ENCODE results near the gene PCNA. TPM values are rescaled to one million over a fixed set of nuclear protein-coding genes. Genes with fewer than 3 reads are reported as not detected.

PCNA gene
- total RNA-seq: 24.6 TPM
- long read RNA-seq, transcript PCNA-202 (7 exons, 1,359 nt): minor isoform, 16 of 56 reads
- long read RNA-seq, transcript PCNA-201 (6 exons, 1,344 nt): major isoform, 35 of 56 reads
- long read RNA-seq, partial matches to known transcripts: 3 of 56 reads
- long read RNA-seq, other reads (novel, unspliced or antisense): 2 of 56 reads

DNA sequence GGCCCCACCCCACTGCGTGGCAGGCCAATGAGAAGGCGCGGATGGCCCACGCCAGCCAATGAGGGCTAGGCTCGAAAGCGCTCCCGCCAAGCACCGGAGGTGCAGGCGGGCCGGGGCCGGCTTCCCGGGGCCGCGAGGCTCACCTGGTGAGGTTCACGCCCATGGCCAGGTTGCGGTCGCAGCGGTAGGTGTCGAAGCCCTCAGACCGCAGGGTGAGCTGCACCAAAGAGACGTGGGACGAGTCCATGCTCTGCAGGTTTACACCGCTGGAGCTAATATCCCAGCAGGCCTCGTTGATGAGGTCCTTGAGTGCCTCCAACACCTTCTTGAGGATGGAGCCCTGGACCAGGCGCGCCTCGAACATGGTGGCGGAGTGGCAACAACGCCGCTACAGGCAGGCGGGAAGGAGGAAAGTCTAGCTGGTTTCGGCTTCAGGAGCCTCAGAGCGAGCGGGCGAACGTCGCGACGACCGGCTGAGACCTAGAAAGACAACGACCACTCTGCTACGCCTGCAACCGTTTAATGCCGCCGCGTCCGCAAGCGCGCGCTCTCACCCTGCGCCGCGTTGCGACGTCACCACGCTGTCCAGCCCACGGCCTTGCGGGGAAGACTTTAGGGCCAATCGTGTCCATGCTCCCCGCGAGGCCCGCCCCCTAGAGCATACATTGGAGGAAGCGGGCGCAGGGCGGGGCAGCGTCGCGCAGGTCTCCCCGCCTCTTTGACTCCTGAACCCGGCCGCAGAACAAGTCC, at the start of gene PCNA:
Gene PCNA (minus strand): TSS at position 524 of the 750 bp plus-strand sequence. CDS start 160 bp downstream, at position 364.
- DNase-seq (ENCODE audit: low spot score): peak; percentile 98

DNA sequence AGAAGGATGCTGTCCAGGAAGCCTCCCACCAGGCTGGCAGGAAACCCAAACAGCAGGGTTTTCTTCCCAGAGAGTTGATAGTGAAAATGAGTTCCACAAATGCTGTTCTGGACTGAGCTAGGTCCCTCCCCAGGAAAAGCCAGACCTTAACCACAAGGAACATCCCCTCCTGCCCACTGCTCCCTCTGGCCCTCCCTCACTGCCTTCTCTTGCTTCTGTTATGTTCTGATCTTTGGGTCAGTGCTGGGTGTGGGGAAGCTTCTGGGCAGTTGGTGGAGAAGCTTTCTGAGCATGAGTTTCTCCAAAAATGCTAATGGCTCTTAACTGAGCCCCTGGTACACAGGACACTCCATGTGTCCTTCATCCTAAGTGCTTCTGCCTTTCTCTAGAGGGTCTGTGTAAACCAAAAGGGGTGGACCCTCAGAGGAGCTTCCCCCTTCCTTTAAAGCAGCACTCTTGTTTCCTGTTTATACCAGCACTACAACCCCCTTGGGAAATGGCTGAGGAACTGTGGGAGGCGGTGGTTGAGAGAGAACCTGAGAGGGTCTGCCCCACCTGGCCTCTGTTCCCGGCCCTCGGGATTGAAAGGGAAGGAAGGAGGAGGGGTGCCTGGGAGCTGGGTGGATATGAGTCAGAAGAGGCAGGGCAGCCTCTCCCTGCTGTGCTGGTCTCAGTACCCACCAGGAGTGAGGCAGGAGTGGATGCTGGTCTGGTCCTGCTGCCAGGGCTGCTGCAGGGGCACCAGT, 49.1 kb upstream of the PCNA start:
- DNase-seq (ENCODE audit: low spot score): no peak

DNA sequence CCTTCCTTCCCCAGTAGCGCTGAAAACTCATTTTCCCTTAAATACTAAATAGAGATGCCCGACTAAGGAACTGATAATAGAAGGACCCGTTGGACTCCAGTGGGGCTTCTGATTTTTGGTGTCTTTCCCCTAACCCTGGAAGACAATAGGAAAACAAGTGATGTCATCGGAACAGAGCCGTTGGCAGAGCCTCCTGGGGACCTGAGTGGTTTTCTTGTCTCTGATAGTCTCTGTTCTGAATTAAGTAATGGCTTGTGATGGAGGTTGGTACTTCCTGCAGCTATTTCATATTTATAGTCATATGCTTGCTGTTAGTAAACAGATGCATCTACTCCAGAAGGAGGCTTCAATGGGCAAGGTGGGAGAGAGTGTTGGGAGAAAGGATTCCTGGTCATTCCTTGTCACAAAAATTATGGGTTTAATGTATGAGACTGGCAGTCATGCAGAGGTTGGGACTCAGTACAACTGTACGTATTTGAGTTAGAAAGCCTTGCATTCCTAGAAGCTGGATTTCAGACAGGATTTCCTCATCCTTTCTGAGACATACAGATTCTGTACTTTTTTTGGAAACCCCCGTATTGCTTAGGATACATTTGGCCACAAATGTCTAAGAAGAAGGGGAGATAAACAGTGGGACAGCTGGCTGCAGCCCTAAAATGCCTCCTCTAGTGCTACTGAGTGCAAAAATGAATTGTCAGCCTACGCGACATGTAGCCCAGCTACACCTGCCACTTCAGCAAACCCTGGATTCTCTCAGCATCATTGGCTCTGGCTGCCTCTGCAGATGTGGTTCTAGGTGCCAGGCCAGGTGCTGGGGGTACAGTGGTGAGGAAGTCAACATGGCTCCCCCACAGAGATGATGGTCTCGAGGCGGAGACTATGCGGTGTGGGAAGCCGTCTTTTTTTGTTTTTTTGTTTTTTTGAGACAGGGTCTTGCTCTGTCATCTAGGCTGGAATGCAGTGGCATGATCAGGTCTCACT, 45.2 kb upstream of the PCNA start:
- DNase-seq (ENCODE audit: low spot score): no peak

- DNase-seq (ENCODE audit: low spot score): no peak
Observed at GRCh38 chr20:5161536-5162164, 41.9 kb upstream of the PCNA start.

GRCh38 chr20:5160882-5161281, 41.1 kb upstream of the PCNA start:
- no peak for DNase-seq (ENCODE audit: low spot score)

GRCh38 chr20:5159928-5160327, 40.2 kb upstream of the PCNA start:
- DNase-seq (ENCODE audit: low spot score): no peak

GRCh38 chr20:5156675-5157448, 37.1 kb upstream of the PCNA start:
- DNase-seq (ENCODE audit: low spot score): no peak

GRCh38 chr20:5155404-5155803, 35.6 kb upstream of the PCNA start:
- no peak for DNase-seq (ENCODE audit: low spot score)

- DNase-seq (ENCODE audit: low spot score): no peak
Observed at GRCh38 chr20:5154543-5154925, 34.8 kb upstream of the PCNA start.

GRCh38 chr20:5153612-5154542, 34.1 kb upstream of the PCNA start:
- DNase-seq (ENCODE audit: low spot score): no peak

DNA sequence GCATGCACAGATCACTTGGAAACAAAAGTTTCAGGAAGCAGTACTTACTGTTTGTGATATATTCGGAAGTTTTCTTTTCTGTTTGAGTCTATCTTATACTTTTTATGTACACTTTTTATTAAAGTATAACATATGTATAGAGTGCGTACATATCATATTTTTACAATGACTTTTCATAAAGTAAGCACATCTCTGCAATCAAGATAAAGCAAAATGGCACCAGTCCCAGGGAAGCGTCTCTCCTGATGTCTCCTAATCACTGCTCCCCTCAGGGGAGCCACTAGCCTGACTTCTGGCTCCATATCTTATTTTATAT, 33.4 kb upstream of the PCNA start:
- DNase-seq (ENCODE audit: low spot score): no peak

GRCh38 chr20:5150226-5151076, 30.7 kb upstream of the PCNA start:
- no peak for DNase-seq (ENCODE audit: low spot score)

- DNase-seq (ENCODE audit: low spot score): no peak
Observed at GRCh38 chr20:5149892-5150225, 30.1 kb upstream of the PCNA start.

DNA sequence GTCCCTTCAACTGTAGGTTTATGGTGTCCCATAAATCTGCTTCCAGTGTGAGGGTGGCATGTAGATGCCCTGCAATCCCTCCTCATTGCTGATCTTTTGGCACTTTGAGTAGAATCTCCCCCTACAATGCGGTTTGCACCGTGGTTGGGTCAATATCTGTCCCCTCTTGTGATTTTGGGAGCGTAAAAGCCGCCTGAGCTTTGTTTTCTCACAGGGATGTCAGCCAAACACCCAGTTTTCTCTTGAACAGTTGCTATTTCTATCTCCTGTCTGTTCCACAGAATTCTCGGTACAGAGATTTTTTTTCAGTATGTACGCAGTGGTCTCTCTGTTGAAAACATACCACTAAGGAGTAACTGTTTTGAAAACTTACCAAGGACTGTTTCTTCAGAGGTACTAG, 28.8 kb upstream of the PCNA start:
- no peak for DNase-seq (ENCODE audit: low spot score)

- no peak for DNase-seq (ENCODE audit: low spot score)
Observed at GRCh38 chr20:5146871-5147592, 27.3 kb upstream of the PCNA start.

GRCh38 chr20:5146099-5146668, 26.4 kb upstream of the PCNA start:
- DNase-seq (ENCODE audit: low spot score): no peak

All from mesenteric fat pad (tissue), 1 donor.